ENCODE measurements around the gene NFIC. TPM values are rescaled to one million over a fixed set of nuclear protein-coding genes. Genes with fewer than 3 reads are reported as not detected.
"Not testable (repeated sequence)": the region's sequence is repeated elsewhere in the genome, so short reads cannot be mapped to it uniquely, and the experiment has no call there.

NFIC gene
- polyA plus RNA-seq, 4 donors = 20.9 to 25.5 (median 25.1) TPM

- not testable (repeated sequence) for DNase-seq (ENCODE audit: low read depth in 4 of 4, low spot score in 3 of 4)
Observed at GRCh38 chr19:3446657-3447056, 80.3 kb downstream of the NFIC start.

GRCh38 chr19:3448616-3449334 is 82.4 kb downstream of the NFIC start:
- DNase-seq (ENCODE audit: low read depth in 4 of 4, low spot score in 3 of 4) = no peak

GRCh38 chr19:3450796-3451411 is 84.5 kb downstream of the NFIC start:
- DNase-seq (ENCODE audit: low read depth in 4 of 4, low spot score in 3 of 4) = no peak

GRCh38 chr19:3451451-3451866 is 85.1 kb downstream of the NFIC start:
- no peak for DNase-seq (ENCODE audit: low read depth in 4 of 4, low spot score in 3 of 4)

GRCh38 chr19:3452171-3452941 is 86.0 kb downstream of the NFIC start:
- DNase-seq (ENCODE audit: low read depth in 4 of 4, low spot score in 3 of 4) = no peak

- DNase-seq (ENCODE audit: low read depth in 4 of 4, low spot score in 3 of 4) = not testable (repeated sequence)
Observed at GRCh38 chr19:3452942-3453214, 86.5 kb downstream of the NFIC start.

- DNase-seq (ENCODE audit: low read depth in 4 of 4, low spot score in 3 of 4) = no peak
Observed at GRCh38 chr19:3453840-3454239, 87.5 kb downstream of the NFIC start.

- no peak for DNase-seq (ENCODE audit: low read depth in 4 of 4, low spot score in 3 of 4)
Observed at GRCh38 chr19:3454656-3455392, 88.4 kb downstream of the NFIC start.

- DNase-seq (ENCODE audit: low read depth in 4 of 4, low spot score in 3 of 4) = no peak
Observed at GRCh38 chr19:3455393-3455955, 89.1 kb downstream of the NFIC start.

GRCh38 chr19:3455960-3456601 is 89.7 kb downstream of the NFIC start:
- no peak for DNase-seq (ENCODE audit: low read depth in 4 of 4, low spot score in 3 of 4)

GRCh38 chr19:3456925-3457527 is 90.6 kb downstream of the NFIC start:
- DNase-seq (ENCODE audit: low read depth in 4 of 4, low spot score in 3 of 4) = no peak

- DNase-seq (ENCODE audit: low read depth in 4 of 4, low spot score in 3 of 4) = no peak
Observed at GRCh38 chr19:3457528-3458228, 91.3 kb downstream of the NFIC start.

GRCh38 chr19:3458229-3459088 is 92.1 kb downstream of the NFIC start:
- DNase-seq (ENCODE audit: low read depth in 4 of 4, low spot score in 3 of 4) = no peak

GRCh38 chr19:3459089-3459881 is 92.9 kb downstream of the NFIC start:
- peak in 1 of 4 donors; percentile 84 for DNase-seq (ENCODE audit: low read depth in 4 of 4, low spot score in 3 of 4)

GRCh38 chr19:3459965-3460582 is 93.7 kb downstream of the NFIC start:
- no peak for DNase-seq (ENCODE audit: low read depth in 4 of 4, low spot score in 3 of 4)

GRCh38 chr19:3462991-3463713 is 96.8 kb downstream of the NFIC start:
- no peak for DNase-seq (ENCODE audit: low read depth in 4 of 4, low spot score in 3 of 4)
